HG03025 (cell line): ENCODE data around the gene RBM15B.

Experiments used
- ATAC-seq: cut with Tn5 transposase; IDR thresholded peaks from one replicate; pipeline ENCODE4 v1.9.1; 2021; ENCODE audit warnings: mild to moderate bottlenecking, moderate library complexity; ENCODE audit not compliant: unreplicated experiment, low FRiP score

Gene RBM15B

DNA sequence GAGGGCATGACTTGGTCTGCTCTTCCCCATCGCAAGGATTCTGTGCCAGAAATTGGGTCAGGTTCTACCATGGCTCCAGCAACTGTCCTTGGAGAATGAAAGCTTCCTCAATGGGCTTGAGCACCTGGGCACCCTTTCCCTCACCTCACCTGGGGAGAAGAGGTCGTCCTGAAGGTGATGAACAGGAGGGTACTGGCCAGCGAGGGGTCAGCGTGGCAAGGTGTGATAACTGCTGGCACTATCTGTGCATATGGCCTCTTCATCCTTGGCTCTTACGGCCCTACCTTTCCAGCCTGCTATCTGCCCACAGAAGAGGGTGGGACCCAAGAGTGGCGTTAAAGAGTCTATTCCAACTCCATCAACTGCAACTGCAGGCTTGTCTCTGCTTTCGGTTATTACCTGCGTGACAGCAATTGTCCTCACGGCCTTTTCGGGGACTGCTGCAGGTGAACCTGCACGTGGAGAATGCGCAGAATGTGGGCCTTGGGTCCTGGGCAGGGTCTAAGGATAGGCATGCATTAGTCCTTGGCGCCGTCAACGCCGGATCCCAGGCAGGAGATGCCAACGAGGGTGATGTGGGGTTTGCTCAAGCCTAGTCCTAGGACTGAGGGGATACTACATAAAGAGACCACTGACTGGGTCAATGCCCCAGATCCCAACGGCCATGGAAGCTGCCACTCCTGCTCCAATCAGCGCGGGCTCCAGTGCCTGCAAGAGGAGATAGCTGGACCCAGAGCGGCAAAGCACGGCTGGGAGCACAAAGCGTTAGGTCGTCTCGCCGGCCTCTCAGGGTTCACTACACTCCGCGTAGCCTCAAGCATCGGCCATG lies 625 bp upstream of the RBM15B start:
- ATAC-seq = no peak

DNA sequence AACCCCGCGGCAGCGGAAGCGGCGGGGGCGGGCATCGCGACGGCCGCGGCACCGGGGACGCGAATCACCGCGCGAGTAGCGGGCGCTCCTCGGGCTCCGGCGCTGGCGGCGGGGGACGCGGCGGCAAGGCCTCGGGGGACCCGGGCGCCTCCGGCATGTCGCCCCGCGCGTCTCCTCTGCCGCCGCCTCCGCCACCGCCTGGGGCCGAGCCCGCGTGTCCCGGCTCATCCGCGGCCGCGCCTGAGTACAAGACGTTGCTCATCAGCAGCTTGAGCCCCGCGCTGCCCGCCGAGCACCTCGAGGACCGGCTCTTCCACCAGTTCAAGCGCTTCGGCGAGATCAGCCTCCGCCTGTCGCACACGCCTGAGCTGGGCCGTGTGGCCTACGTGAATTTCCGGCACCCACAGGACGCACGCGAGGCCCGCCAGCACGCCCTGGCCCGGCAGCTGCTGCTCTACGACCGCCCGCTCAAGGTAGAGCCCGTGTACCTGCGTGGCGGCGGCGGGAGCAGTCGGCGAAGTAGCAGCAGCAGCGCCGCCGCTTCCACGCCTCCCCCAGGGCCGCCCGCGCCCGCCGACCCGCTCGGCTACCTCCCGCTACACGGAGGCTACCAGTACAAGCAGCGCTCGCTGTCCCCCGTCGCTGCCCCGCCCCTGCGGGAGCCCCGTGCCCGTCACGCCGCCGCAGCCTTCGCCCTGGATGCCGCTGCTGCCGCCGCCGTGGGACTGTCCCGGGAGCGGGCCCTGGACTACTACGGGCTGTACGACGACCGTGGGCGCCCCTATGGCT lies 675 bp downstream of the RBM15B start:
- peak; percentile 18 for ATAC-seq

DNA sequence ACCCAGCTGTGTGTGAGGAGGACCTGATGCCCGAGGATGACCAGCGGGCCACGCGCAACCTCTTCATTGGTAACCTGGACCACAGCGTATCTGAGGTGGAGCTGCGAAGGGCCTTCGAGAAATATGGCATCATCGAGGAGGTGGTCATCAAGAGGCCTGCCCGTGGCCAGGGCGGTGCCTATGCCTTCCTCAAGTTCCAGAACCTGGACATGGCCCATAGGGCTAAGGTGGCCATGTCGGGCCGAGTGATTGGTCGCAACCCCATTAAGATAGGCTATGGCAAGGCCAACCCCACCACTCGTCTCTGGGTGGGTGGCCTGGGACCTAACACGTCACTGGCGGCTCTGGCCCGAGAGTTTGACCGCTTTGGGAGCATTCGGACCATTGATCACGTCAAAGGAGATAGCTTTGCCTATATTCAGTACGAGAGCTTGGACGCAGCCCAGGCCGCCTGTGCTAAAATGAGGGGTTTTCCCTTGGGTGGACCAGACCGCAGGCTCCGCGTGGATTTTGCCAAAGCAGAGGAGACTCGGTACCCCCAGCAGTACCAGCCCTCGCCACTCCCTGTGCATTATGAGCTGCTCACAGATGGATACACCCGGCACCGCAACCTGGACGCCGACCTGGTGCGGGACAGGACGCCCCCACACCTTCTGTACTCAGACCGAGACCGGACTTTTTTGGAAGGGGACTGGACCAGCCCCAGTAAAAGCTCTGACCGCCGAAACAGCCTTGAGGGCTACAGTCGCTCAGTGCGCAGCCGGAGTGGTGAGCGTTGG lies 1.5 kb downstream of the RBM15B start:
- no peak for ATAC-seq

DNA sequence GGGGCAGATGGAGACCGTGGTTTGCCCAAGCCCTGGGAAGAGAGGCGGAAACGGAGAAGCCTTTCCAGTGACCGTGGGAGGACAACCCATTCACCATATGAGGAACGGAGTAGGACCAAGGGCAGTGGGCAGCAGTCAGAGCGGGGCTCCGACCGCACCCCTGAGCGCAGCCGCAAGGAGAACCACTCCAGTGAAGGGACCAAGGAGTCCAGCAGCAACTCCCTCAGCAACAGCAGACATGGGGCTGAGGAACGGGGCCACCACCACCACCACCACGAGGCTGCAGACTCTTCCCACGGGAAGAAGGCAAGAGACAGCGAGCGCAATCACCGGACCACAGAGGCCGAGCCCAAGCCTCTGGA lies 2.0 kb downstream of the RBM15B start:
- ATAC-seq = no peak

DNA sequence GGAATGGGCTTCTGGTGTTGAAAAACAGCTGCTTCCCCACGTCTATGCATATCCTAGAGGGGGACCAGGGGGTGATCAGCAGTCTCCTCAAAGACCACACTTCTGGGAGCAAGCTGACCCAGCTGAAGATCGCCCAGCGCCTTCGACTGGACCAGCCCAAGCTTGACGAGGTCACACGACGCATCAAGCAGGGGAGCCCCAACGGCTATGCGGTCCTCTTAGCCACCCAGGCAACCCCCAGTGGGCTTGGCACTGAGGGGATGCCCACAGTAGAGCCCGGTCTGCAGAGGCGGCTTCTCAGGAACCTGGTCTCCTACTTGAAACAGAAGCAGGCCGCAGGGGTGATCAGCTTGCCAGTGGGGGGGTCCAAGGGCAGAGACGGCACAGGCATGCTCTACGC lies 2.5 kb downstream of the RBM15B start:
- no peak for ATAC-seq

DNA sequence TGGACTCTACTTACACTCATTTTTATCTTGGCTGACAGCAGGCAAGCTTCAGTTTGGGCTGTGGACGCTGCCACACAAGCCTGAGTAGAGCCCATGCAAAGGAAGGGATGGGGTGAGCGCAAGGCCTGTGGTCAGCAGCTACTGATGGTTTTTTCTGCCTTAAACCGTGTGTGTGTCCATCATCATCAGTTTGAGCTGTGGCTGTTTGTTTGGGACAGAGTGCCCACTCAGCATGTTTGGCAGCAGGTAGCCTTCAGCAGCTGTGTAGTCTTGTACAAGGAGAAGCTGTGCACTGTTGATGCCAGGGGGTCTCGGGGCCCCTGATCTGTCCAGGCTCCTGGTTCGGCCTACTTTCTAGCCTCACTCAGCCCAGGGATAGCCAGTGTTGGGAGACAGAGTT lies 3.5 kb downstream of the RBM15B start:
- ATAC-seq = no peak

DNA sequence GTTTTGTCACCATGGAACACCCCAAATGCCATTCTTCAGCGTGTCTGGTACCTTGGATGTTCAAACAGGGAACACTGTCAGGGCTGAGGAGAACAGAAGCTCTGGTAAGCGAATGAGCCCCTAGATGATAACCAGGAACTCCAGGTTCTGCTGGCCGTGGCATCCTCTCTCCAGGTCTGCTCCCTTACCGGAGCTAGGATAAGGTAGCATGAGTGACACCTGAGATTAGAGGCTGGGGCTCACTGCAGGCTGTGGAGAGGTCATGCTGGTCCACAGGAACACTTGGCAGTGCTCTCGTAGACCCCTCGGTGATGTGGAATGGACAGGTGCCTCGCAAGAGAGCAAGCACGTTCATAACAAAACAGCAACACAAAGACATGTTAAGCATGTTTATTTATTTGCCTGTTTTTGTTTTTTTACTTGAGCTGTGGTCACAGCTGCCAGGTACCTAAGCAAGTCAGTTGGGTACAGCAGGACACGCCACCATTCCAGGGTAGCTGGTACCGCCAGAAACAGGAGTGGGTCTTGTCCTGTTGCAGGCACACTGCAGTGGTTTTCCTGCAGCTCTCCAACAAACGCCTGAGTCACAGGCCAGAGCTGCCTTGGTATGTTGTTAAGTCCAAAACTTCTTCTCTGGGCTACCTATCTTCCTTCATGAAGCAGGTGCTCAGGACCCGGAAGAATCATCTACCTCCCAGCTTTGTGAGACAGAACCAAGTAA lies 4.6 kb downstream of the RBM15B start:
- ATAC-seq = no peak

DNA sequence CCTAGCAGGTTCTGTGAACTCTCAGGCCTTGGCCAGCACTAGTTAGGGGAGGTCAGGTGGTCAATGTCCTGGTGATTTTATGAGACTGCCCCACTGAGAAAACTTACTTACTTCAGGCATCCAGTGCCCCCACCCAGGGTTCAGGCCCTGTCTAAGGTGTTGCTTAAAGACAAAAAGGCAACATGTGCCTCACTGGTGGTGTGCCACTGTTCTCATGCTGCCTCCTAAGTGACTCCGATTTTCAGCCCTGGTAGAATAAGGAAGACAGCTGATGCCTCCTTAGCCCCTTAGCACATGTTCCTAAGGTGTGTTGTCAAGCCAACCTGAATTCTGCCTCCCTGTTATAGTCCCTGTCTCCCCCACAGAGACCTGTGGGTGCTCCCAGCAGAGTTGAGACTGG lies 5.3 kb downstream of the RBM15B start:
- ATAC-seq = no peak

DNA sequence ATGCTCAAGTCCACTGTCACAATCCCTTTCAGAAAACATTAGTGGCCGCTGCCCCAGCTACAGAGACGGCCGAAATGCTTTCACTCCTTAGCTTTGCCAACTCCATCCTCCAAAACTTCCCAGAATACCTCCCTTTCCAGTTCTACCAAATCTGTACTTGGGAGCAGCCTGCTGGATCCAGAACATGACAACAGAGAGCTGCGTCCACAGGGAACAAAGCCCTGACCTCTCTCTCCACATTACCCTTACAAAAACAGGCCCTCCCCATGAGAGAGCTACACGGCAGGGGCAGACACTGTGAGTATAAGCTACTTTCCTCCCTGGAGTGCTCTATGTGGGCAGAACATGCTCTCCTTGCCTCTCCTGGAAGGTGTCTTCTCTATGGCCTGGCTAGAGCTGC lies 6.3 kb downstream of the RBM15B start:
- no peak for ATAC-seq

DNA sequence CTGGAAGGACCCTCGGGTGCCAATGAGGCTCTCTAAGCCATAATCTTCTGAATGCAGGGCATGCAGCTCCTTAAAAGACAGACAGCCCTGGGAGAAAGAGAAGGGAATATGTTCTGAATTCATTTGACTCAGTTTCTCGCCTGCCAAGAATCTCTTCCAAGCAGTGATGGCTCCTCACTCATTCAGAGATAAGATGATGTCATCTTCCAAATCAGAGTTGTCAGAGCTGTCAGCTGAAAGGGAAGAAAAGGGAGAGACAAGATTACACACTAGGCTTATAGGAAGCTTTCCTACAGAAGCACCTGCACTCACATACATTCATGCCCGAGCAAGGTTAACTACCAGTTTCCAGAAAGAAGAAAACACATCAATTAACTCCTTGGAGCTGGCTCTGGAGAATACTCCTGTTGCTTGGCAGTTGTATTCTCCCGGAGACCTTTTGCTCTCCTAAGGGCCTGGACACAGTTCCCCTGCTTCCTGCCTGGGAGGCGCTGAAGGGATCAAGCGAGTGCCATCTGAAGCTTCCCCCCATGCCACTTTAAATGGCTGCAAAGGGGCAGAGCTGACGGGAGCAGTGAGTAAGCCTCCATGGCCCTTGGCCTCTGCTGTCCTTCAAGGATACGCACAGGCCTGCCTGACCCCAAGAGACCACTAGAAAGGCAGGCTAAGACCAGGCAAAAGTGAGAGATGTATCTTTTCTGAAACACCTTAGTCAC lies 7.7 kb downstream of the RBM15B start:
- ATAC-seq = no peak

DNA sequence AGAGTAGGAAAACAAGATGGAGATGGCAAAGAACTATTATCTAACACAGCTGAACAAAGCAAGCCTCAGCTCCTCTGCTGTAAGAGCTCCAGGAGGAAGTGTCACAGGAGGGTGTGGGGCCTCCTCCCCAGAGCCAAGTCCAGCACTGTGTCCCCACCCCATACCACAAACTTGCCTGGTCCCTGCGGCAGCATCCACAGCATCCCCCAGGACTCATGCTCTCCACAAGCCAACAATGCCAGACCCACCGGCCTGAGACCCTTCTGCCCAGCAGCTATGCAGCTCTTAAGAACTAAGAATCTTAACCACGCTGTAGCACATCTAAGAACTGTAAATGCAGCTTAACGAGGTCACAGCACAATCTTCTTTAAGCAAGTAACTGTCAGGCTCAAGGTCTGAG lies 9.1 kb downstream of the RBM15B start:
- ATAC-seq = no peak

DNA sequence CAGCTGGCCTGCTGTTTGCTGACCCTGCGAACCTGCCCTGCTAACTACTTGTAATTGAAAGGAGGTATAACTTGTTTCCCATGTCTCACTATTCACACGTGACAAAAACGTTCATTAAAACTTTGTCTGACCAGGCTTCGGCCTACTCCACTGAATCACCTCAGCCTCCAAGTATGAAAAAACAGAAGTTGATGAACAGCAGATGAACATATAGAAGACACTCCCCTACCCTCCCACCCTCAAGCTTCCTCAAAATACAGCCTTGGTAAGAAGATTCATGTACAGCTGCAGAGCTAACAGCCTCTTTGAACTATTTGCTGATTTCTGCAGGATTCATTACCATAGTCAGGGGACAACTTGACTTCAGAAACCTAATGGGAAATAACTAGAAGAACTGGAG lies 10.7 kb downstream of the RBM15B start:
- no peak for ATAC-seq

DNA sequence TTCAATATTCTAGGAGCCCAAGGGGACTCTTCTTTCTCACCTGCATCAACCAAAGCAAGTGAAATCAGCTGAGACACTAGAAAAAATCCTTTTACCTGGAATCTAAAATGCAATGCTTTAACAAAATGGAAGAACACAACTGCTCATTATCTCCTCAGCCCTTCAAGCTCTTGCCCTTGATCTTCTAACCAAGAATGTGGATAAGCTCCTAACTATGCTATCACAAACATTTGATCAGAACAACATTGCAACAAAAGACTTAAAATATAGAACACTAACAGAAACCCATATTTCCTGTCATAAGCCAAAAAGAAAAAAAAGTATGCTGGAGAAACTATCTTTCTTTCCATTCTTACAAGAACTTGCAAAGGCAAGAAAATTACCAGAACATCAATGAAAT lies 12.6 kb downstream of the RBM15B start:
- ATAC-seq = no peak

DNA sequence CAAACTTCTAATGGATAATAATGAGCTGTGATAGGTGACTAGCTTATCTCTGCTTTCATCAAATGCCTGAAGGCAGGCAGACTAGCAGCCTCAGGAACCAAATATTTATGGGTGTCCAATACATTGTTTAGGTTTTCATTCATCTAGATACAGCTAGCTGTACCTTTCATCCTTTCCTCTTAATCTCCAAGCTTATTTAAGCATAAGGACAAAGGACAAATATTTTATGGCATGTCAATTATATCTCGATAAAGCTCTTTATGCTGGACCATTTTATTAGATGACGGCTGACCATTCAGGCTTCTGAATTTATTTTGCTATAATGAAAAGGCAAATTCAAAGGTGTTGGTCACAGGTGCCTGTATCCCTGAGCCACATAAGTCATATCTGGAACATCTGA lies 16.9 kb downstream of the RBM15B start:
- no peak for ATAC-seq

DNA sequence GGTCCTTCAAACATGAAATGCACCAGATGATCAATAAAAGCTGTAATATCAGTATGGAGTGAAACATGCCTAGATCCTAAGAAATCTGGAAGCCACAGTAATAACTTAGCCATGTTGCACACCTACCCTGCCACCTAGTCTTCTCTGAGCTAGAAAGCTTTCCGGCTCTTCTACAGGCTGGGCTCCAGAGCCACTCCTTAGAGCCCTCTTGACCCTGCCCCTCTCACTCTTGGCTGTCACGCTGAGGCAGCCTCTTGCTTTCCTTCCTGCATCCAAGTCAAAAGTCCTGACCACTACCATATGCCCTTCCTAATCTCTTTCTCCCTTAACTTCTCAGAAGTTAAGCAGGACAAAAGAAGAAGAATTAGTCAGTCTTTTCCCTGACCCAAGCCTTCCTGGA lies 17.7 kb downstream of the RBM15B start:
- ATAC-seq = no peak

DNA sequence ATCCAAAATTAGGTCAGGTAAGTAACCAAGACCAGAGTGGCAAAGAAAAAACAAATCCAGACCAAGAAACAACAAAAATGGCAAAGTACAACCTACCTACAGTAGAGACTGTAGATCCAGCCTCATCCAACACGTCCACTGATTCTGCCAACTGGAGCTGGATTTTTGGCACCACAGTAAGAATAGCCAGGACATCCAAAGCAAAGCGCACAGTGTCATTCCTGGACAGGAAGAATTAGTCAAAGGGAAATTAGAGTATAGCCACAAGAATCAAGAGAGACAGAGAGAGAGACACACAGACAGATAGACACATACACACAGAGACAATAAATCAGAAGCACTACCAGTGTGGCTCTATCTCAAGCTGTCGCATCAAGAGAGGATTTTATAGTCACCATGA lies 31.1 kb downstream of the RBM15B start:
- no peak for ATAC-seq

DNA sequence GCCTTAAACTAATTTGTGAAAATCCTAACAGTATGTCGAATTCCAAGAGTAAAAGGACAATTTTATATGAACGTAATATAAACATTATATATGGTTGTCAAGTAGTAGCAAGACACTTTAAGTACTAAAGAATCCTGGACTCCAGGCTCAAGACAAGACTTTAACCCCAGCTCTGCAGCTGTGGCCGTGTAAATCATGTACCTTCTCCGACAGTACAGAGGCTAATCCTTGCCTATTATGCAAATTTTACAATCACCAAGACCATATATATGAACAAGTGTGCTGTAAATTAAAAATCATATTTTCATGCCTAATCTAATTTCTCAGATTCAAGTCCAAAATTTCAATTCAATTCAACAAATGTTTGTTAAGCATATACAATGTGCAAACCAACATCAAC lies 35.8 kb downstream of the RBM15B start:
- no peak for ATAC-seq

DNA sequence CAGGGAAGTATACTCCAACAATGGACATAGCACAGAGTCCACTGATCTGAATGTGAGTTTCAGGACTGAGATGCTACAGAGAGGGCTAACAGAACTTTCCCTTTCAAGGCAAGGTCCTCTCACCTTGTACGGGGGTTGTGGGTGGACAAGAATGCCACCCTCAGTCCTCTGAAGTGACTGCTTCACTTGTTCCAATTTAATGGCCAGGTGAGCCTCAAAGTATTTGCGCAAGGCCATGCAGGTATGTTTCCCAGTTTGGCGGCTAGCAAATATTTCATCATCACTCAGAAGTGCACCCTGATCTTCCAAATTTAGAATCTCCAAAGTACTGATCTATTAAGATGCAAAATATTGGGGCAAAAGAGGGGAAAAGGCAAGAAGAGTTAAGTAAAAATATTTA lies 38.1 kb downstream of the RBM15B start:
- ATAC-seq = no peak

DNA sequence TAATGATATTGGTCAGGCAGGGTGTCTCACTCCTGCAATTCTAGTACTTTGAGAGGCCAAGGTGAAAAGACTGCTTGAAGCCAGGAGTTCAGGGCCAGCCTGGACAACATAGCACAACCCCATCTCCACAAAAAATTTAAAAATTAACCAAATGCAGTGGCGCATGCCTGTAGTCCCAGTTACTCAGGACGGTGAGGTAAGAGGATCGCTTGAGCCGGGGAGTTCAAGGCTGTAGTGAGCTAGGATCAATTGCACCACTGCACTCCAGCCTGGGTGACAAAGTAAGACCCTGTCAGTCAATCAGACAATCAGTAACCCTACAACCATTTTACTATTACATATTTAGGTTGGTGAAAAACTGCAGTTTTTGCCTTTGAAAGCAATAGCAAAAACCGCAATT lies 43.0 kb downstream of the RBM15B start:
- ATAC-seq = no peak

DNA sequence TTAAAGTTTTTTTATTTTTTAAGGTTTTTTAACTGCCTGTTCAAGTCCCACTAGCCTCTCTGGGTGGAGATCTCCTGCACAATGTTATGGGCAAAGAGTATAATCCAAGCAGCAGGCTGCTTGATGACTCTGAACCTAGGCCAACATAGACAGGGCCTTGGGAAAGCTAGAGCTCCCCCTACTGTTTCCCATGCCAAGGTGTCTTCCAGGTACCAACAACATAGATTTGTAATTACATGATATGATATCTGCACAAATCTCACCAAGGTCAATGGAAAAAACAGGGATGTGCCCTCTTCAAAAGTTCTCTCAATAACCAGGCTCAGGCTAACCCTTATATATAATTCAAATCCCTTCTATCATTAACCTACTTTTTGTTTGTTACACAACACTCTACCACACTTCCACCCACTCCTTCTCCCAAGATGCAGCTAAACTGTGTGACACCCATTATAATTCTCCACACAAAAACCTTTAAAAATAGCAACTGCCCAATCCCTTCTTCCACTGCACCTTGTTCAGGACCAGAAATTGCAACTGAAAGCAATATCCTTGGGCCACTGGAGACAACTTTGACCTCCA lies 43.8 kb downstream of the RBM15B start:
- no peak for ATAC-seq
